ENCODE results near the gene ALG12. TPM values are rescaled to one million over a fixed set of nuclear protein-coding genes. Genes with fewer than 3 reads are reported as not detected.

Gene ALG12
- total and polyA plus RNA-seq, 2 of the 4 experiments (the other 2 are of a cell fraction) = 7.2 to 10.9 TPM

DNA sequence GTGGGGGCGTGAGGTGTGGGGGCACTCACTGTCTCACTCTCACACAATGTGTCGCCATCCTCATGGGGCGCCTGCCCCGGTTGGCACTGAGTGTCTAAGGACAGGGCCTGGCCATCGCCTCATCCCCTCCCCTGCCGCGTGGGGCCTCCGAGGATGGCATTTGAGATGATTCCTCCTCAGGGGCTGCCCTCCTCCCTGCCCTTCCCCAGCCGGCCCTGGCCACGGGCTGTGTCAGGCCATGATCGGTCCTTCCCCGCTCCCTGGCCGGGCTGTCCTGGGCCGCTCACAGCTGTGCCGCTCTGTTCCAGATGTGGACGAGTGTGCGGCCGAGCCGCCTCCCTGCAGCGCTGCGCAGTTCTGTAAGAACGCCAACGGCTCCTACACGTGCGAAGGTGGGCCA, 4.7 kb upstream of the ALG12 start:
- dilution Hi-C loops (cut with HindIII; ENCODE audit: low sequenced_read_pairs, unreplicated experiment) = no loop called here
- peak overlapping the region; percentile 89 for H4K5ac ChIP-seq (ENCODE audit: low read depth, low read length)

More for the DNA sequence above, 4.7 kb upstream of the ALG12 start:
- TF ChIP-seq RFX5 (IDR thresholded peaks at IDR 0.05; ENCODE audit: low read depth, low read length) (no peak), MXI1 (IDR thresholded peaks at IDR 0.05; ENCODE audit: borderline replicate concordance, low read depth, low read length) (no peak), BHLHE40 (IDR thresholded peaks at IDR 0.05; ENCODE audit: low read depth, low read length) (no peak), CHD1 (IDR thresholded peaks at IDR 0.05; ENCODE audit: low read depth, low read length) (no peak), RAD21 (IDR thresholded peaks at IDR 0.05; ENCODE audit: low read length) (no peak), NFE2L2 (IDR thresholded peaks at IDR 0.05; ENCODE audit: low read depth, low read length) (no peak), RCOR1 (IDR thresholded peaks at IDR 0.05; ENCODE audit: insufficient replicate concordance, low read length) (no peak), MAFK (IDR thresholded peaks at IDR 0.05; ENCODE audit: low read depth, low read length) (no peak), CEBPB (IDR thresholded peaks at IDR 0.05; ENCODE audit: low read depth, low read length) (no peak), MAZ (IDR thresholded peaks at IDR 0.05; ENCODE audit: borderline replicate concordance, low read depth, low read length) (no peak), SMC3 (IDR thresholded peaks at IDR 0.05; ENCODE audit: low read depth, low read length) (no peak), POLR2A (IDR thresholded peaks at IDR 0.05; ENCODE audit: low read depth, low read length) (no peak), FOS (IDR thresholded peaks at IDR 0.05; ENCODE audit: low read depth, low read length) (no peak)
- TF ChIP-seq, protein P1, sequence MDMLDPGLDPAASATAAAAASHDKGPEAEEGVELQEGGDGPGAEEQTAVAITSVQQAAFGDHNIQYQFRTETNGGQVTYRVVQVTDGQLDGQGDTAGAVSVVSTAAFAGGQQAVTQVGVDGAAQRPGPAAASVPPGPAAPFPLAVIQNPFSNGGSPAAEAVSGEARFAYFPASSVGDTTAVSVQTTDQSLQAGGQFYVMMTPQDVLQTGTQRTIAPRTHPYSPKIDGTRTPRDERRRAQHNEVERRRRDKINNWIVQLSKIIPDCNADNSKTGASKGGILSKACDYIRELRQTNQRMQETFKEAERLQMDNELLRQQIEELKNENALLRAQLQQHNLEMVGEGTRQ (IDR thresholded peaks at IDR 0.05; ENCODE audit: low read depth, low read length) = no peak
- TF ChIP-seq, protein P2, sequence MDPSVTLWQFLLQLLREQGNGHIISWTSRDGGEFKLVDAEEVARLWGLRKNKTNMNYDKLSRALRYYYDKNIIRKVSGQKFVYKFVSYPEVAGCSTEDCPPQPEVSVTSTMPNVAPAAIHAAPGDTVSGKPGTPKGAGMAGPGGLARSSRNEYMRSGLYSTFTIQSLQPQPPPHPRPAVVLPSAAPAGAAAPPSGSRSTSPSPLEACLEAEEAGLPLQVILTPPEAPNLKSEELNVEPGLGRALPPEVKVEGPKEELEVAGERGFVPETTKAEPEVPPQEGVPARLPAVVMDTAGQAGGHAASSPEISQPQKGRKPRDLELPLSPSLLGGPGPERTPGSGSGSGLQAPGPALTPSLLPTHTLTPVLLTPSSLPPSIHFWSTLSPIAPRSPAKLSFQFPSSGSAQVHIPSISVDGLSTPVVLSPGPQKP (IDR thresholded peaks at IDR 0.05; ENCODE audit: borderline replicate concordance, low read depth, low read length) = no peak
- TF ChIP-seq, protein P3, sequence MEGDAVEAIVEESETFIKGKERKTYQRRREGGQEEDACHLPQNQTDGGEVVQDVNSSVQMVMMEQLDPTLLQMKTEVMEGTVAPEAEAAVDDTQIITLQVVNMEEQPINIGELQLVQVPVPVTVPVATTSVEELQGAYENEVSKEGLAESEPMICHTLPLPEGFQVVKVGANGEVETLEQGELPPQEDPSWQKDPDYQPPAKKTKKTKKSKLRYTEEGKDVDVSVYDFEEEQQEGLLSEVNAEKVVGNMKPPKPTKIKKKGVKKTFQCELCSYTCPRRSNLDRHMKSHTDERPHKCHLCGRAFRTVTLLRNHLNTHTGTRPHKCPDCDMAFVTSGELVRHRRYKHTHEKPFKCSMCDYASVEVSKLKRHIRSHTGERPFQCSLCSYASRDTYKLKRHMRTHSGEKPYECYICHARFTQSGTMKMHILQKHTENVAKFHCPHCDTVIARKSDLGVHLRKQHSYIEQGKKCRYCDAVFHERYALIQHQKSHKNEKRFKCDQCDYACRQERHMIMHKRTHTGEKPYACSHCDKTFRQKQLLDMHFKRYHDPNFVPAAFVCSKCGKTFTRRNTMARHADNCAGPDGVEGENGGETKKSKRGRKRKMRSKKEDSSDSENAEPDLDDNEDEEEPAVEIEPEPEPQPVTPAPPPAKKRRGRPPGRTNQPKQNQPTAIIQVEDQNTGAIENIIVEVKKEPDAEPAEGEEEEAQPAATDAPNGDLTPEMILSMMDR (conservative IDR thresholded peaks at IDR 0.05; ENCODE audit: low read depth, low read length) = no peak
- Histone ChIP-seq H3K4ac (ENCODE audit: low read depth, low read length) (peak overlapping the region; percentile 54), H2AK5ac (ENCODE audit: low read depth, low read length) (peak overlapping the region; percentile 26; the same call in 1 of the 2 replicates), H3K4me3 (ENCODE audit: insufficient read depth, low read depth, low read length) (no peak overlapping the region), H3K18ac (ENCODE audit: low read depth, low read length) (peak overlapping the region; percentile 61), H4K8ac (ENCODE audit: low read depth in 2 of 2, low read length in 2 of 2) (peak overlapping the region; percentile 30 to 81; a peak in 3 of 4 replicates), H2AK9ac (replicated peaks; ENCODE audit: low read depth, low read length, poor library complexity) (peak overlapping the region; percentile 63), H2BK5ac (ENCODE audit: low read depth, low read length, poor library complexity, severe bottlenecking) (peak overlapping the region; percentile 67), H3K27me3 (ENCODE audit: control insufficient read depth, insufficient read depth, low read length) (no peaks in the 10 kb centered on the region), H3K9me3 (ENCODE audit: control insufficient read depth, insufficient read depth, low read length) (no peaks in the 10 kb centered on the region), H4K20me1 (ENCODE audit: insufficient read depth, low read length) (no peaks in the 10 kb centered on the region; the same call in 1 of the 2 replicates), H3K4me2 (ENCODE audit: low read depth, low read length) (peak overlapping the region; percentile 59), H2AFZ (replicated peaks; ENCODE audit: low read length, poor library complexity) (peak overlapping the region; percentile 57), H2BK120ac (ENCODE audit: low read depth, low read length) (0 out of 2 replicates have a peak overlapping the region, but pooled peaks have one; percentile 19), H3K9ac (ENCODE audit: low read depth, low read length) (peak overlapping the region; percentile 43), H3K14ac (replicated peaks; ENCODE audit: low read depth, low read length) (no peak overlapping the region), H3K27ac (ENCODE audit: insufficient read depth, low read length) (peak overlapping the region; percentile 84), H3K36me3 (ENCODE audit: control insufficient read depth, insufficient read depth, low read length) (peaks cover 27% of the 10 kb centered on the region), H3K79me1 (ENCODE audit: low read depth in 1 of 2, low read length in 2 of 2) (peaks cover 17 to 24% of the 10 kb centered on the region in 2 experiments), H3K4me1 (ENCODE audit: control insufficient read depth, insufficient read depth, low read length) (peaks cover 16% of the 10 kb centered on the region), H3K23ac (ENCODE audit: low read depth, low read length) (no peak overlapping the region), H2BK20ac (ENCODE audit: low read depth, low read length) (no peak overlapping the region), H3K9me1 (ENCODE audit: insufficient read depth, low read length) (peaks cover 4% of the 10 kb centered on the region; the same call in 1 of the 2 replicates), H3K56ac (ENCODE audit: extremely low read depth, insufficient read depth, low read length) (no peak overlapping the region), H2BK15ac (ENCODE audit: low read depth, low read length) (no peak overlapping the region), H4K91ac (ENCODE audit: insufficient read depth, low read depth, low read length) (peak overlapping the region; percentile 55; the same call in 1 of the 2 replicates)
- BruUV-seq (replicated peaks) = no TSS peak
- POLR2A ChIA-PET (ENCODE audit: unreplicated experiment) = no interaction called here
- in situ Hi-C loops (cut with MboI; ENCODE audit: low sequenced_read_pairs) = loop anchor here (25.0 kb wide), 1 partner anchor 111 kb away; no protein-coding TSS in a partner anchor
- no peak for ATAC-seq (ENCODE audit: low read depth)
- CTCF ChIA-PET = interaction anchor here (0.5 kb wide), 1 partner anchor 102 kb away, joined by 3 read pairs; no protein-coding TSS in a partner anchor
- WGBS, 2 experiments (ENCODE audit: extremely low coverage in 2 of 2, insufficient read length in 1 of 2) = 98% methylated on average over 12 of the region's 25 CpGs; no CpG with 5 or more reads in 1 of the 2 experiments
- DNase-seq = no peak
- intact Hi-C loops (cut with micrococcal nuclease) = no loop called here

Measured in IMR-90 (cell line).